Right cardiac atrium (tissue), 5 donors: ENCODE results near the gene ADAM17. TPM values are rescaled to one million over a fixed set of nuclear protein-coding genes. Genes with fewer than 3 reads are reported as not detected.
A peak's percentile ranks its signal among the peaks of the same experiment; 100 is the strongest.

Experiments used
- ATAC-seq, 2 donors: fragments of 200-7000 bp; cut with Tn5 transposase; one replicate each; pipeline versions ENCODE4 v1.8.0 to v1.9.1; 2020; ENCODE audit warnings: moderate library complexity in 2 of 2, mild to moderate bottlenecking in 1 of 2
- DNase-seq, 3 donors: peaks; one replicate each; pipeline ENCODE4 v3.0.0-alpha.2; 2020
- H3K27ac ChIP-seq: one replicate; pipeline ENCODE4 v1.5.1; 2013; ENCODE audit warnings: mild to moderate bottlenecking, low read length, control low read depth, moderate library complexity
- H3K27me3 ChIP-seq: one replicate; pipeline ENCODE4 v1.6.1; 2013; ENCODE audit not compliant: control insufficient read depth, insufficient read depth
- H3K4me1 ChIP-seq: one replicate; pipeline ENCODE4 v1.6.1; 2013; ENCODE audit warnings: low read length; ENCODE audit not compliant: control insufficient read depth, insufficient read depth
- H3K4me3 ChIP-seq: one replicate; pipeline ENCODE4 v1.5.1; 2013; ENCODE audit warnings: low read length, control low read depth
- H3K9me3 ChIP-seq: one replicate; pipeline ENCODE4 v1.6.1; 2013; ENCODE audit warnings: low read length; ENCODE audit not compliant: control insufficient read depth
- WGBS: extraction: QIAGEN DNeasy Blood & Tissue Kit; methylation state at CpG from one replicate; pipeline ENCODE4 v1.1.7; 2013; 5-methylcytosine and 5-hydroxymethylcytosine counted together
- intact Hi-C, 4 donors: fragments of 100-400 bp; cut with DNase I; formaldehyde crosslinking; loops; one replicate each; pipeline versions ENCODE4 v1.11.0 to v1.14.0; 2022 to 2023
- polyA plus RNA-seq: library from polyadenylated mRNA; stranded (reverse); fragments of 200-250 nt; gene quantifications from one replicate; pipeline ENCODE4 v1.2.3, GENCODE V29; 2013
- total RNA-seq, 4 donors: library from RNA; stranded (reverse); fragmentation: NEBNext Ultra II Directional; extraction: Animal tissue kit (Norgen Biotek cat#: 25700); gene quantifications; one replicate each; pipeline ENCODE4 v1.2.1, GENCODE V29; 2021
- donor health status: healthy with polysubstance abuse.
- donor health status: DM: no; HTN: yes; CAD: no.
- donor health status: DM: no; HTN: no; CAD: no.
- donor health status: DM: no; HTN: yes; CAD: no; lungs with severe emphysema.
- donor health status: DM: yes; HTN: yes; CAD: no.

ADAM17 gene
- total and polyA plus RNA-seq, 5 donors = 7.1 to 23.1 (median 15.3) TPM

GRCh38 chr2:9545502-9545901 lies 10.1 kb downstream of the ADAM17 start:
- ATAC-seq (no peak), DNase-seq (no peak)
- intact Hi-C loops = no loop called here
- Histone ChIP-seq H3K27me3 (no peaks in the 10 kb centered on the region), H3K4me1 (peaks cover 8% of the 10 kb centered on the region), H3K27ac (no peak overlapping the region), H3K9me3 (no peaks in the 10 kb centered on the region), H3K4me3 (no peak overlapping the region)
- 71% methylated on average over 5 of the region's 5 CpGs for WGBS

DNA sequence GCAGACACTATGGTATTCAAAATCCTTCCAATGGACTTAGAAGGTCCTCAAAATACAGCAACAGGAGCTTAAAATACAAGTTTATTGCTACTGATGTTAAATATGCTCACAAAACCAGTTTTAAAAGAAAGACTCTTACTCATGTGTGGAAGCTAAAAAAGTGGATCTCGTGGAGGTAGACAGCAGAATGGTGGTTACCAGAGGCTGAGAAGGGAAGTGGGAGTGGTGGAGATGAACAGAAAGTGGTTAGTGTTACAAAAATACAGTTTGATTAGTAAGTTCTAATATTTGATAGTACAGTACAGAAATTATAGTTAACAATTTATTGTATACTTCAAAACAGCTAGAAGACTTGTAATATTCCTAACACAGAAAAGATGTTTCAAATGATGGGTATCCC lies 12.1 kb downstream of the ADAM17 start:
- ATAC-seq (no peak), DNase-seq (no peak)
- H3K27me3 ChIP-seq = no peaks in the 10 kb centered on the region
- H3K4me3 ChIP-seq = no peak overlapping the region
- H3K4me1 ChIP-seq = peaks cover 7% of the 10 kb centered on the region
- 25% methylated on average over 1 of the region's 1 CpG for WGBS
- no peaks in the 10 kb centered on the region for H3K9me3 ChIP-seq
- intact Hi-C loops = no loop called here
- H3K27ac ChIP-seq = no peak overlapping the region

- DNase-seq (no peak), ATAC-seq (peak; percentile 66 to 82)
- WGBS = 40% methylated on average over 5 of the region's 5 CpGs
- Histone ChIP-seq H3K27me3 (no peaks in the 10 kb centered on the region), H3K4me3 (peak overlapping the region; percentile 18), H3K4me1 (no peaks in the 10 kb centered on the region), H3K9me3 (no peaks in the 10 kb centered on the region), H3K27ac (no peak overlapping the region)
- intact Hi-C loops = no loop called here
These were observed 16.1 kb downstream of the ADAM17 start for GRCh38 chr2:9539531-9539930.

DNA sequence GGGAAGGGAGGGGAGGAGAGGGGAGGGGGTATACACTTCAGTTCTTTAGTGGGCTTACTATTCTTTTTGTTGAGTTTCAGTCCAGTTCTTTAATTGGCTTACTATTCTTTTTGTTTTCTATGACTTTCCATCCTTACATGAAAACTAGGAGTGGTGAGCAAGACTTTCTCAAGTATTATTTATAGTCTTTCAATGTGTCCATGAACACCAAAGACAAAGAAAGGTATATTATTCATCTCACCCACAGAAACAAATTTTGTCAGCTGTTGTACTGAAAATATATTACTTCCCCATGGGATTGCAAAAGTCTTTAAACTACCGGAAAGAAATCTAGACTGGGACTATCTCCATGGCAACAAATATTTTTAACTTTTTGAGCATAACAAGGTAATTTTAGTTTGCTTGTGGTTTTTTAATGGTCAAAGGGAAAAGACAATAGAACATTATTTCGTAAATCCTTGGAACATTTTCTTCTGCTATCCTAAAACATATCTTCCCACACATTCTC lies 17.6 kb downstream of the ADAM17 start:
- intact Hi-C loops = no loop called here
- no peak overlapping the region for H3K27ac ChIP-seq
- peak; percentile 28 to 57 for ATAC-seq
- no peaks in the 10 kb centered on the region for H3K9me3 ChIP-seq
- no peaks in the 10 kb centered on the region for H3K27me3 ChIP-seq
- no peak for DNase-seq
- H3K4me3 ChIP-seq = no peak overlapping the region
- WGBS = 27% methylated on average over 2 of the region's 2 CpGs
- H3K4me1 ChIP-seq = no peaks in the 10 kb centered on the region

- H3K9me3 ChIP-seq = no peaks in the 10 kb centered on the region
- H3K27ac ChIP-seq = no peak overlapping the region
- intact Hi-C loops = no loop called here
- ATAC-seq (no peak), DNase-seq (no peak)
- 91% methylated on average over 6 of the region's 6 CpGs for WGBS
- no peaks in the 10 kb centered on the region for H3K4me1 ChIP-seq
- H3K4me3 ChIP-seq = no peak overlapping the region
- H3K27me3 ChIP-seq = no peaks in the 10 kb centered on the region
These were observed 19.1 kb downstream of the ADAM17 start for GRCh38 chr2:9536504-9536903.

GRCh38 chr2:9535177-9535576 lies 20.5 kb downstream of the ADAM17 start:
- ATAC-seq (no peak), DNase-seq (no peak)
- no peak overlapping the region for H3K27ac ChIP-seq
- WGBS = 55% methylated on average over 1 of the region's 1 CpG
- intact Hi-C loops = no loop called here
- no peak overlapping the region for H3K4me3 ChIP-seq
- no peaks in the 10 kb centered on the region for H3K27me3 ChIP-seq
- H3K4me1 ChIP-seq = no peaks in the 10 kb centered on the region
- H3K9me3 ChIP-seq = no peaks in the 10 kb centered on the region

DNA sequence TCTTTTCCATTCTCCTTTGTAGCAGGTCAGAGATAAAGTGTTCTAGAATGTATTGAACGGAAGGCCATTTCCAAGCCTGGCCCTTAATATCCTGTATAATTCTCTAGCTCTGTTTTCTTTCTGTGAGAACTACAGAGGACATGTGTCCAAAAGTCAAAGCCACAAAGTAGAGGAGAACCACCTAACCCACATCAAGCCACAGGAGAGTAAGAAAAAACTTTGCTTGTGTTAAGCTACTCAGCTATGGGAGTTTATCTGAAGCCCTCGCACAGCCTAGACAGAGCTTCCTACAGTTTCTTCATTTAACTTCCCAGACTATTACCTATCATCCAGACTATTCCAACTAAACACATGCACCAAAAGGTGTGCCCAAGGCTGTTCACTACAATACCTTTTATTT lies 22.0 kb downstream of the ADAM17 start:
- no peak overlapping the region for H3K4me3 ChIP-seq
- intact Hi-C loops = no loop called here
- 95% methylated on average over 2 of the region's 2 CpGs for WGBS
- ATAC-seq (no peak), DNase-seq (no peak)
- no peaks in the 10 kb centered on the region for H3K4me1 ChIP-seq
- no peaks in the 10 kb centered on the region for H3K9me3 ChIP-seq
- no peaks in the 10 kb centered on the region for H3K27me3 ChIP-seq
- H3K27ac ChIP-seq = no peak overlapping the region

DNA sequence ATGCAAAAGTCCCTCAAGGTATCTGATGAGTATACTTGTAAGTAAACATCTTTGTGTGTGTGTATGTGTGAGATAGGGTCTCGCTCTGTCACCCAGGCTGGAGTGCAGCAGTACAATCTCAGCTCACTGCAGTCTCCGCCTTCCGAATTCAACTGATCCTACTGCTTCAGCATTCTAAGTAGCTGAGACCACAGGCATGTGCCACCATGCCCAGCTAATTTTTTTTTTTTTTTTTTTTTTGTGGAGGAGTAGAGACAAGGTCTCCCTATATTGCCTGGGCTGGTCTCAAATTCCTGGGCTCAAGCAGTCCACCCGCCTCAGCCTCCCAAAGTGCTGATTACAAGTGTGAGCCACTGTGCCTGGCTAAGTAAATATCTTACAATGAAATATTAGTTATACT lies 23.2 kb downstream of the ADAM17 start:
- intact Hi-C loops = no loop called here
- Histone ChIP-seq H3K27ac (no peak overlapping the region), H3K9me3 (no peaks in the 10 kb centered on the region), H3K4me3 (no peak overlapping the region), H3K27me3 (no peaks in the 10 kb centered on the region), H3K4me1 (no peaks in the 10 kb centered on the region)
- DNase-seq (no peak), ATAC-seq (no peak)
- 96% methylated on average over 4 of the region's 4 CpGs for WGBS

DNA sequence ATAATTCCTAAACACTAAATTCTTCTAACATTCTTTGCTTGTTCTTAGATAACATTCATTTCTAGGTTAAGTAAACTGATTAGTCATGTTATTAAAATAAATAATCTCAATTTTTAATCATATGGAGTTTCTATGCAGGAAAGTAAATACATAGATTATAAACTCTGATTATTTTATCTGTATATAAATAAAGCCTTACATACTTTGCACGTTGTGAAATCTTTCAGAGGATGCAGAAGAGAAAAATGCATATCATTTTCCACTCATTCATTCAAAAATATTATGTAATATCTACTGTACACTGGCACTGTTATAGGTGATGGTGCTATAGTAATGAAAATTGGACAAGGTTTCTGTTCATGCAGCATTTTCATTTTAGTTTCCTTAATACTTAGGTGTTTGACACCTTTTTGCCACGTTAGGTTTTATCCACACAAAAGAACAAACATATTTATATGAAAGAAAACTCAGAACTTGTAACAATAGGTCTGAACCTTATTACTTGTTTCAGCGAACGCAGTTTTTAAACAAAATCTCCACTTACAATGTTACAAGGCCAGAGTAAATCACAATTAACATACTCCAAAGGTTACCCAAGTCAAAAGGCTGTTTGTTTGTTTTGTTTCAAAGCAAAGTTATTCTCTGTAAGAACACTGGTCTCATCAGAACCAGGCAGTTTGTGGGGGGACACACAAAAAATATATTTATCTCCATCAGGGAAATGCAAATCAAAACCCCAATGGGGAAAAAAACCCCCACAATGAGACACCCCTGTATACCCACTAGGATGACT lies 27.4 kb downstream of the ADAM17 start:
- intact Hi-C loops = no loop called here
- no peak for ATAC-seq
- Histone ChIP-seq H3K27me3 (no peaks in the 10 kb centered on the region), H3K9me3 (no peaks in the 10 kb centered on the region), H3K4me1 (no peaks in the 10 kb centered on the region), H3K4me3 (no peak overlapping the region), H3K27ac (no peak overlapping the region)
- WGBS = 83% methylated on average over 4 of the region's 4 CpGs
- no peak for DNase-seq

GRCh38 chr2:9525266-9525665 lies 30.4 kb downstream of the ADAM17 start:
- ATAC-seq = no peak
- WGBS = 73% methylated on average over 2 of the region's 2 CpGs
- Histone ChIP-seq H3K9me3 (no peaks in the 10 kb centered on the region), H3K4me1 (no peaks in the 10 kb centered on the region), H3K27me3 (no peaks in the 10 kb centered on the region), H3K27ac (no peak overlapping the region), H3K4me3 (no peak overlapping the region)
- intact Hi-C loops = no loop called here
- DNase-seq = no peak

DNA sequence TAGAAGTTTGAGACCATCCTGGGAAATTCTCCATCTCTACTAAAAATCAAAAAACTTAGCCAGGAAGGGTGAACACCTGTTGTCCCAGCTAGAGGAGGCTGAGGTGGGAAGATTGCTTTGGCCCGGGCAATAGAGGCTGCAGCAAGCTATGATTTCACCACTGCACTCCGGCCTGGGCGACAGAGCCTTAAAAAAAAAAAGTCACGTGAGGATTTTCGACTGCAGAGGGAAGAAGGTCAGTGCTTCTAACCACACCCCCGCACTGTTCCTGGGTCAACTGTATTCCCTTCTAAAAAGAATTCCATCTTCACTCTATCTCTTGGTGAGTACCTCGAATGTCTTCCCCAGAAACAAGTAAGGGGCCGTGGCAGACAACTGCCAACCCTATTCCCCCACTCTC lies 31.3 kb downstream of the ADAM17 start:
- Histone ChIP-seq H3K9me3 (no peaks in the 10 kb centered on the region), H3K27ac (no peak overlapping the region), H3K4me3 (no peak overlapping the region), H3K27me3 (no peaks in the 10 kb centered on the region), H3K4me1 (no peaks in the 10 kb centered on the region)
- WGBS = 87% methylated on average over 8 of the region's 8 CpGs
- DNase-seq = no peak
- intact Hi-C loops = no loop called here
- no peak for ATAC-seq

DNA sequence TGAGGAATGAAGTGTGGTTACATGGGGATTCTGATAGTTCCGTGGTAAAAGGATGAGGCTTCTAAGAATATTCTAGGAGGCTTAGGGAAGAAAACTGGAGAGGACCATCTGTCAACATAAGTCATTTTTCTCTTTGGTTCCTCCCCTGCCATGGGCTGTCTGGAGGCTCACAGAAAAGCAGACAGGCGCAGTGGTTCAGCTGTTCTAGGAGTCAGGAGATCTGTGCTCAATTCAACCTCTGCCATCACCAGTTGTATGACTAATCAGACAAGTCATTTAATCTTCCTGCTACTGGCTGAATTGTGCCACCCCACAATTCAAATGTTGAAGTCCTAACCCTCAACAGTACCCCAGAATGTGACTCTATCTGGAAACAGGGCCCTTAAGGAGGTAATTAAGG lies 36.4 kb downstream of the ADAM17 start:
- WGBS = 95% methylated on average over 2 of the region's 2 CpGs
- DNase-seq (no peak), ATAC-seq (no peak)
- Histone ChIP-seq H3K4me3 (no peak overlapping the region), H3K4me1 (no peaks in the 10 kb centered on the region), H3K27me3 (no peaks in the 10 kb centered on the region), H3K27ac (no peak overlapping the region), H3K9me3 (no peaks in the 10 kb centered on the region)
- intact Hi-C loops = no loop called here
